K562 (cell line): ENCODE measurements around the gene NAA10. TPM values are rescaled to one million over a fixed set of nuclear protein-coding genes. Genes with fewer than 3 reads are reported as not detected.
A peak's percentile ranks its signal among the peaks of the same experiment; 100 is the strongest.

Source experiments
- ASH1L ChIP-seq: fragments of 450-650 bp; IDR thresholded peaks from 2 replicates; pipeline ENCODE4 v1.6.1; 2018; ENCODE audit warnings: borderline replicate concordance, mild to moderate bottlenecking, low read depth; ENCODE audit not compliant: partially characterized antibody
- BRF1 ChIP-seq: IDR thresholded peaks from 3 replicates; pipeline ENCODE4 v1.6.1; 2011; ENCODE audit warnings: borderline replicate concordance, mild to moderate bottlenecking; ENCODE audit not compliant: insufficient read length; ENCODE audit errors: extremely low read depth
- CBX3 ChIP-seq, 2 experiments: IDR thresholded peaks; 1 replicate in 1 of 2; 2 replicates in 1 of 2; pipeline ENCODE4 v1.6.1; 2012; ENCODE audit warnings: inconsistent platforms in 2 of 2, low read length in 2 of 2, borderline replicate concordance in 1 of 2, control low read depth in 1 of 2
- ELF1 ChIP-seq: fragments of 200-800 bp; sonication (Bioruptor generic); IDR thresholded peaks from 2 replicates; pipeline ENCODE4 v1.6.1; 2016; ENCODE audit warnings: missing genetic modification characterization, missing compliant biosample characterization
- ERF ChIP-seq: fragments of 450-650 bp; formaldehyde crosslinking; IDR thresholded peaks from 2 replicates; pipeline ENCODE4 v1.4.0; 2020; ENCODE audit warnings: mild to moderate bottlenecking, mixed read lengths
- EZH2 ChIP-seq: IDR thresholded peaks from 2 replicates; pipeline ENCODE4 v1.6.1; 2012; ENCODE audit warnings: low read depth, mild to moderate bottlenecking, inconsistent platforms, low read length, borderline replicate concordance
- FIP1L1 ChIP-seq: fragments of 200-400 bp; formaldehyde crosslinking; IDR thresholded peaks from 2 replicates; pipeline ENCODE4 v1.6.1; 2018; ENCODE audit warnings: mild to moderate bottlenecking, low read depth, low read length; ENCODE audit not compliant: poor library complexity, severe bottlenecking
- FUS ChIP-seq: fragments of 200-400 bp; formaldehyde crosslinking; optimal IDR thresholded peaks from 2 replicates; pipeline ENCODE3; 2017; ENCODE audit warnings: low read depth, low read length
- MCM5 ChIP-seq: fragments of 450-650 bp; IDR thresholded peaks from 2 replicates; pipeline ENCODE4 v1.6.1; 2016; ENCODE audit warnings: low read depth
- MED1 ChIP-seq: sonication (generic); formaldehyde crosslinking; IDR thresholded peaks from 2 replicates; pipeline ENCODE4 v1.8.1; 2023; ENCODE audit warnings: missing genetic modification reagents, borderline replicate concordance
- NR2C2 ChIP-seq, 2 experiments: fragments of 200-800 bp in 1 of 2; sonication (Bioruptor generic) in 1 of 2; sonication (generic) in 1 of 2; formaldehyde crosslinking in 1 of 2; IDR thresholded peaks; 2 replicates each; pipeline versions ENCODE4 v1.6.1 to v1.8.0; 2016 to 2022; ENCODE audit warnings: mild to moderate bottlenecking in 1 of 2, missing compliant biosample characterization in 1 of 2, missing genetic modification characterization in 1 of 2, missing genetic modification reagents in 1 of 2
- NRF1 ChIP-seq, 2 experiments: fragments of 450-650 bp; IDR thresholded peaks in 1 of 2; conservative IDR thresholded peaks in 1 of 2; 2 replicates each; pipeline ENCODE4 v1.6.1; 2014; ENCODE audit warnings: mild to moderate bottlenecking in 2 of 2
- PML ChIP-seq: IDR thresholded peaks from 2 replicates; pipeline ENCODE4 v1.6.1; 2012; ENCODE audit warnings: low read length, inconsistent platforms
- RFX1 ChIP-seq: fragments of 450-650 bp; IDR thresholded peaks from 2 replicates; pipeline ENCODE4 v1.6.1; 2016; ENCODE audit warnings: mild to moderate bottlenecking, moderate library complexity
- RHOXF2B ChIP-seq: fragments of 250-450 bp; sonication (Bioruptor Pico); conservative IDR thresholded peaks from 2 replicates; pipeline ENCODE4 v1.5.1; 2021
- SMAD2 ChIP-seq: fragments of 150-350 bp; IDR thresholded peaks from 2 replicates; pipeline ENCODE4 v1.6.1; 2014; ENCODE audit warnings: low read depth, mild to moderate bottlenecking, low read length
- ZBTB7A ChIP-seq: IDR thresholded peaks from 2 replicates; pipeline ENCODE4 v1.6.1; 2011; ENCODE audit warnings: low read depth, mild to moderate bottlenecking, low read length, moderate library complexity, borderline replicate concordance; ENCODE audit not compliant: control insufficient read depth
- ZFP30 ChIP-seq: fragments of 250-450 bp; sonication (Bioruptor Pico); IDR thresholded peaks from 2 replicates; pipeline ENCODE4 v1.8.0; 2022; ENCODE audit warnings: moderate library complexity, mild to moderate bottlenecking, inconsistent platforms, borderline replicate concordance
- ZNF639 ChIP-seq, 2 experiments: fragments of 200-800 bp in 1 of 2; sonication (Bioruptor generic) in 1 of 2; sonication (generic) in 1 of 2; formaldehyde crosslinking in 1 of 2; IDR thresholded peaks in 1 of 2; conservative IDR thresholded peaks in 1 of 2; 2 replicates each; pipeline versions ENCODE4 v1.5.0 to v1.6.1; 2016 to 2020; ENCODE audit warnings: missing compliant biosample characterization in 1 of 2, missing genetic modification characterization in 1 of 2, missing genetic modification reagents in 1 of 2
- ZNF740 ChIP-seq, 3 experiments: fragments of 200-800 bp in 1 of 3; sonication (Bioruptor generic) in 1 of 3; sonication (generic) in 1 of 3; formaldehyde crosslinking in 1 of 3; IDR thresholded peaks; 2 replicates each; pipeline versions ENCODE4 v1.6.1 to v1.8.0; 2016 to 2022; ENCODE audit warnings: mild to moderate bottlenecking in 2 of 3, missing compliant biosample characterization in 2 of 3, missing genetic modification characterization in 2 of 3, missing genetic modification reagents in 1 of 3
- polyA plus RNA-seq, 8 experiments: library from polyadenylated mRNA; depleted of rRNA in 4 of 8; stranded (reverse) in 5 of 8; unstranded in 3 of 8; fragments of >200 nt; fragmentation: Nextera tagmentation in 2 of 8; fragmentation: Illumina TruSeq in 1 of 8; extraction: Ambion mirVana in 2 of 8; extraction: Trizol in 1 of 8; gene quantifications; 2 replicates each; pipeline versions ENCODE4 v1.2.1 to v1.2.3, GENCODE V29; 2011 to 2014; ENCODE audit warnings: inconsistent platforms in 1 of 8, missing spikeins in 1 of 8
- total RNA-seq, 7 experiments: library from RNA; depleted of rRNA in 6 of 7; stranded (reverse); fragments of >200 nt in 6 of 7; fragmentation: Illumina TruSeq in 2 of 7; extraction: Trizol in 2 of 7; gene quantifications; 2 replicates each; pipeline versions ENCODE4 v1.2.1 to v1.2.3, GENCODE V29; 2011 to 2021; ENCODE audit warnings: low replicate concordance in 1 of 7
- TF ChIP-seq, protein P1 (sequence below), 2 experiments: fragments of 450-650 bp; IDR thresholded peaks; 2 replicates each; pipeline ENCODE4 v1.6.1; 2016

NAA10 gene
- total and polyA plus RNA-seq, 9 of the 15 experiments (the other 6 are each of a cell fraction or from before 2014, with no cell fraction given), result 11.1 to 250 (median 134) TPM

DNA sequence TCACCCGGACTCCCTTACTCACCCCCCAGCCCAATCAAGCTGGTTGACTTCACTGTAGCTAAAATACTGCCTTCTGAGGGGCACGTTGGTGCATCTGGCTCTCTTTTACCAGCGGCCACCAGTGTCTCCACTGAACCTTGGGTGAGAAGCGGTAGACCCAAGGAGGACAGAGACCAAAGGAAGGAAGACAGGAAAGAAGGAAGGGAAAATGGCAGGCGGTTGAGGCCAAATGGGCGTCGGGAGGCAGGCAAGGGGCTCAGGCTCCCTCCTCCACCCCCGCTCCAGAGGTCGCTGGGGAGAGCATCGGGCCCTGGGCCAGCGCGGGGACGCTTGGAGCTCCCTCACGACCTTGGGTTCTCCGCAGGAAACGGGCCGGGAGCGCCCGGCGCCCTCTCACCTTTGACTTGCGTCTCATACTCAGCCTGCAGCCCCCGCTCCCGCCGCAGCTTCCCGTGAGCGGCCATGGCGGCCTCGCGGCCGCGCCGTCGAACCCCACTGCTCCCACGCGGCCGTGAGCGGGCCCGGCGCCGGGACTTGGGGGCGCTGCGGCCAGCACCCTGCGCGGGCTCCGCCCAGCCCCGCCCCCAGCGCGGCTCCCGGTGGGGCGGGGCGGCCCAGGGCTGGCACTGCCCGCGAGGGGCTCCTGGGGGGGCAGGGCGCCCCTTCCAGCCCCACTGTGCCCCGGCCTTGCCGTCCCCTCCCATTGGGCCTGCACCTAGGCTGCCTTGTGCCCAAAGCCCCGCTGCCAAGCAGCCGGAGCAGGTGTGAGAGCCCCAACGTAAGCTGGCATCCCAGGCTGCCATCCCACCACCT is 8.9 kb downstream of the NAA10 start, which contains the start of gene ARHGAP4 (continued):
- TF ChIP-seq CBX3 (IDR thresholded peaks at IDR 0.05; ENCODE audit: borderline replicate concordance in 1 of 2, low read length in 2 of 2) (peak in 1 of 2 experiments; percentile 28; a peak in 1 of 3 replicates), MED1 (no peak), RHOXF2B (no peak), BRF1 (no peak), RFX1 (no peak), NRF1 (conservative IDR thresholded peaks at IDR 0.05 in 1 of 2, IDR thresholded peaks at IDR 0.05 in 1 of 2) (peak; percentile 20 to 24; a peak in 2 of 4 replicates), EZH2 (no peak), FIP1L1 (peak; percentile 98), ZFP30 (CRISPR knock-in tag) (no peak), NR2C2 (CRISPR knock-in tag; IDR thresholded peaks at IDR 0.05) (no peak), NR2C2 (tag; IDR thresholded peaks at IDR 0.05) (peak; percentile 92), MCM5 (no peak), ELF1 (no peak), ZBTB7A (peak; percentile 51; the same call in 1 of the 2 replicates), ZNF740 (CRISPR knock-in tag; IDR thresholded peaks at IDR 0.05) (0 out of 2 replicates have a peak, but pooled peaks have one; percentile 11), ZNF740 (tag; IDR thresholded peaks at IDR 0.05) (no peak), FUS (peak; percentile 97), PML (peak; percentile 98), ERF (CRISPR knock-in tag) (peak; percentile 91; the same call in 1 of the 2 replicates), ZNF639 (CRISPR knock-in tag; conservative IDR thresholded peaks at IDR 0.05 in 1 of 2, IDR thresholded peaks at IDR 0.05 in 1 of 2) (peak in 1 of 2 experiments; percentile 74; a peak in 1 of 4 replicates), SMAD2 (no peak), ASH1L (no peak)
- TF ChIP-seq, protein P1, sequence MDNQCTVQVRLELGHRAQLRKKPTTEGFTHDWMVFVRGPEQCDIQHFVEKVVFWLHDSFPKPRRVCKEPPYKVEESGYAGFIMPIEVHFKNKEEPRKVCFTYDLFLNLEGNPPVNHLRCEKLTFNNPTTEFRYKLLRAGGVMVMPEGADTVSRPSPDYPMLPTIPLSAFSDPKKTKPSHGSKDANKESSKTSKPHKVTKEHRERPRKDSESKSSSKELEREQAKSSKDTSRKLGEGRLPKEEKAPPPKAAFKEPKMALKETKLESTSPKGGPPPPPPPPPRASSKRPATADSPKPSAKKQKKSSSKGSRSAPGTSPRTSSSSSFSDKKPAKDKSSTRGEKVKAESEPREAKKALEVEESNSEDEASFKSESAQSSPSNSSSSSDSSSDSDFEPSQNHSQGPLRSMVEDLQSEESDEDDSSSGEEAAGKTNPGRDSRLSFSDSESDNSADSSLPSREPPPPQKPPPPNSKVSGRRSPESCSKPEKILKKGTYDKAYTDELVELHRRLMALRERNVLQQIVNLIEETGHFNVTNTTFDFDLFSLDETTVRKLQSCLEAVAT (IDR thresholded peaks at IDR 0.05), result no peak
